Islet of Langerhans (tissue), 1 donor: ENCODE data around the gene USP20.

Experiments used
- FAIRE-seq: peaks from one replicate; lab custom pipeline; 2011; peaks lifted over from hg19 to GRCh38; lab: Jason Lieb, UNC

Gene USP20

DNA sequence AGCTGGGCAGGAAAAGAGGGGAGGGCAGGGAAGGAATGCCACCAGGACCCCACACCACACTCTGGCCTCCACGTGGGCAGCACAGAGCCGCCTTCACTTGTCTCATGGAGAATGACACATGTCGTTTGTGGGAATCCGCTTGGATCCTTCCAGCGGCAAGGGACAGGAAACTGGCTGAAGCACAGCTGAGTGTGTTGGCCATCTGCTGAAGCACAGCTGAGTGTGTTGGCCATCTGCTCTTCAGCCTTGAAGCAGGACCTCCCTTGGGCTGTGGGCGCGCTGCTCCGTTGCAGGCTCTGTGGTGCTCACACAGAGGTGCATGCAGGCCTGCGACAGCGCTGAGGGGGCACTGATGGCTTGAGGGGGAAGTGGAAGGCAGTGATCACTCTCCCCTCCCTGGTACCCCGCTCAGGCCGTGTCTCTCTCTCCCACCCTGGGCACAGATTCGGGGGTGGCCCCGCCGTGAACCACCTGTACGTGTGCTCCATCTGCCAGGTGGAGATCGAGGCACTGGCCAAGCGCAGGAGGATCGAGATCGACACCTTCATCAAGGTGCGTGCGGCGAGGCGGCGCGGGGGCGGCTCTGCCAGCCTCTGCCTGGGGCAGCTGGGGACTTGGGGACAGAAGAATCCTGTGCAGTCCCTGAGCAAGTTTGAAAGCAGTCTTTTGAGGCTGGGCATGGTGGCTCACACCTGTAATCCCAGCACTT lies 40.6 kb downstream of the USP20 start:
- FAIRE-seq = no peak

GRCh38 chr9:129876815-129877214 lies 41.6 kb downstream of the USP20 start:
- FAIRE-seq = no peak

DNA sequence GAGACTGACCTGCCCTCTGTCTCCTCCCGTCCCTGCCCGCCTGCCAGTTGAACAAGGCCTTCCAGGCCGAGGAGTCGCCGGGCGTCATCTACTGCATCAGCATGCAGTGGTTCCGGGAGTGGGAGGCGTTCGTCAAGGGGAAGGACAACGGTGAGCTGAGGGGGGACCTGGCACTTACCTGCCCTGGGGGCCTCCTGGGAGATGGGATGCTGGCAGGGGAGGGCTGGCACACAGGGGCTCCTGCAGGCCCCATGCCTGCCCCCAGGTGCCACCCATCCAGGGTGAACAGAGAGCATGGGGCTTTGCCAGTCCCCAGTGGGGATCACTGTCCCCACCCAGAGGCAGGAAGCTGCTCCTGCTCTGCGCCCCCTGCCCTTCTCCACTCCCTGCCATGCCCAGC lies 43.0 kb downstream of the USP20 start:
- FAIRE-seq = no peak

- FAIRE-seq = no peak
Measured at GRCh38 chr9:129879103-129879699, 43.9 kb downstream of the USP20 start.

DNA sequence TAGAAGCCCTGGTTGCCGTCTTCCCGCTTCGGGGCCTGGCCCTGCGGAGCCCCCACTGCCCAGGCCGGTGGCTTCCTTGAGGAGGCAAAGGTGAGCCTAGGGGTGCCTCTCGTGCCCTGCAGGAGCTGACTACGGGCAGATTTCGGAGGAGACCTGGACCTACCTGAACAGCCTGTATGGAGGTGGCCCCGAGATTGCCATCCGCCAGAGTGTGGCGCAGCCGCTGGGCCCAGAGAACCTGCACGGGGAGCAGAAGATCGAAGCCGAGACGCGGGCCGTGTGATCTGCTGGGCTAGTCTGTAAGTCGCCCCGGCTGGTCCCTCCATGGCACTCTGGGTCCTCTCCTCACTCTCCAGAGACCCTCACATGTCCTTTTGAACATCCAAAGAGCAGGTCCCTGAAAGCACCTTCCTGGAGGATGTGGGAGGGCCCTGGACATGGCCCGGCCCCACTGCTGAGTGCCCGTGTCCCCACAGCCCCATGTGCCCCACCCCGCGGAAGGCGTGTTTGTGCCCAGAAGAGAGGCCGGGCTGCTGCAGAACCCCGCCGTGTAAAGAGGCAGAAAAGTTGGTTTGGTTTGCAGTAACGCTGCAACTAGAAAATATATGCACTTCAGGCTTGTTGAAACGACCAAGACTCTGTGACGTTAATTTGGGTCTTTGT lies 44.9 kb downstream of the USP20 start:
- no peak for FAIRE-seq

GRCh38 chr9:129880654-129881546 lies 45.6 kb downstream of the USP20 start:
- FAIRE-seq = no peak

DNA sequence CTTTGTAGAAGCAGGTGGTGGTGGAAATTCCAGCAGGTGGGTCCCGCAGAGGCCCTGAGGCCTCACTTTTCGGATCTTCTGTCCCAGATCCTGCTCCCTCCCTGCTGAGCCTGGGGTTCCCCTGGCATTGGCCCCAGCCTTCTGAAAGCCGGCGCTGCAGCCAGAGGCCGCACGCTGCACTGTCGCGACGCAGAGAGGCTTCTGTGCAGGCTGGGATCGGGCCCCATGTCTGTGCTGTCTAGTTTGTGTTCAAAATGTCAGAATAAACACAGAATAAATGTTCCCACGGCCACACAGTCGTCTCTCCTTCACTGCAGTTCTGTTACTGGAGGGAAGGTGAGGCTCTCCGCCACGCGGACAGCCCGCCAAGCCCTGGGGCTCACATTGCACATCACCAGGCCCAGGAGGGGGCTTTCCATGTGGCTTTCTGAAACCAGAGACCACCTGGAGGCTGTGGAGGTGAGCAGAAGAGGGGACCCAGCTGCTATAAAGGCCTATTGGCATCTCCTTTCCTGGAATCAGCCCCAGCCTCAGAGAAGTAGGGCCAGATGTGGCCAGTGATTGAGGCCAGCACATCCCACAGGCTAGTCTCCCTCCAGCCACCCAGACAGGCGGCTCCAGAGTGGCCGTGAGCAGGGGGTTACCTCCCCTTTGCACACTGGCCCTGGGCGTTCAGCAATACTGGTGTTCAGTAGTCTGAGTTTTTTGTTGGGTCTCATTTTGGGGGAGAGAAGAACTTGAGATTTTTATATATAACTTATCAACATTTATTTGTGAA lies 46.5 kb downstream of the USP20 start:
- no peak for FAIRE-seq

DNA sequence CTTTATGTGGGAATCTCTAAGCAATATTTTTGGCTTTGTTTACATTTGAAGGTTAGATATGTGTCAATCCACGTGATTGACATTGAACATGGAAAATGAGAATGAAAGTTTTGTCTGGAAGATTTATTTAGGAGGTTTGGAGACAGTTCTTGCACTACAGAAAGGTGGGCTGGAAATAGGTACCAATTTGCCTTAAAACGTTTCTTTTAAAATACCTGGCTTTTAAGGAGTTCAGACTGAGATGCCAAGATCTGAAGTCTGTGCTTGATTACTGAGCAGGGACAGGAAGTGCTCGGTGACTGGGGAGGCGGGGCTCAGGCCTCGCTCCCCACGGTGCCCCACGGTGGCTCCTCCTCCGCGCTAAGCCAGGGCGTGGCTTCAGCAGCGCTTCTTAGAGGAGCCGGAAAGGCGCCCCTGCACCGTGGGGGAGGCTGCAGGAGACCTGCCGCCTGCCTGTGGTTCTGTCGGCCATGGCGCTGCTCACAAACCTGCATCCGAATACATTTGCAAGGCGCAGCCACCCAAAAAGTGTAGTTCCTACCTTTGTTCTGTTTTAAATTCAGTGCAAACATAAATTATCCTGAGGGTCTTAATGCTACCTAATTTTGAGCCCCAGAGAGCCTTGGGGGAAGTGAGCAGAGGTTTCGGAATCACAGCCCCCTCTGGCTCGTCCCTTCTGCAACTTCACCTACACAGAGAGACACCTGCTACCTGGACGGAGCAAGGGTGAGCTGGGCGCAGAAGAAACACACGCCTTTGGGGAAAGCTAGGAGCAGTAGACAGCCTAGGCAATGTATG lies 49.2 kb downstream of the USP20 start:
- FAIRE-seq = no peak

GRCh38 chr9:129885018-129885669 lies 49.9 kb downstream of the USP20 start:
- FAIRE-seq = no peak

GRCh38 chr9:129885670-129886106 lies 50.4 kb downstream of the USP20 start:
- no peak for FAIRE-seq

- FAIRE-seq = no peak
Measured at GRCh38 chr9:129886226-129887174, 51.2 kb downstream of the USP20 start.

DNA sequence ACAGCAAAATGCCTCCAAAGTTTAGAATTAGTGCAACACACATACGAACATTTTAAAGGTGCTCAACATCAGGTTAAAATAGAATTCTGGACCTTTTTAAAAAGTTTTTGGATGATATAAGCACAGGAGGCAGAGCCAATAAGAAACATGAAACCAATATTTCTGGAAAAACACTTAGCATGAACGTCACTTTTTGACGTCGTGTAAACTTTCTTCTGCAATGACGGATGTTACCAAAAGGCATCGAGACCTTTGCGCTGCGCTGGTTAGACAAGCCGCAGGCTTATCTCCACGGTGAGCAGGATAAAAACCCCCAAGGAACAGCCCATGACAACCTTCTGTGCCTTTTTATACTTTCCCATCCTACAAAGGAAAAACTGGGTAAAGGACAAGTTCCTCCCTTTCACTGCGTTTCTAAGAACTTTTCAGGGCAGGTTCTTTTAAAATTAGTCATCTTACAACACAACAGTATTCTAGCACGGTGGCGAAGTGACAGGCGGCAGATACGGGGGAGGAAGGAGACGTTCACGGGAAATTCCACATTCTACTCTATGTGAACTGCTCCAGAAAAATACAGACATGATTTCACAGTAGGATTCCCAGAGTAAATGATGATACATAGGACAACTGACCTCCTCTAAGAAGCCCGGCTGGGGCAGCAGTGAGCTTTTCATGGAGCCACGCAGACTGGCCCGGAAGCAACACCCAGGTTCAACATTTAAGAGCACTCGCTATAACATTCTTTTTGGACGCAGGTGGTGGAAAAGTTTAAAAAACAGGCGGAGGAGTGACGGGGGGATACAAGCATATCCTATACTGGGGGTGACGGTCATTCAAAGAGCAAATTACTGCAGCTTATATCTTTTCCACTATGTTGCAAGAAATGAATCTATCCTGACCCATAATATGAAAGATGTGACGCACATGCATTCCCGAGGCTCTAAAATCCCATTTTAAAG lies 52.4 kb downstream of the USP20 start:
- FAIRE-seq = no peak

- FAIRE-seq = no peak
Measured at GRCh38 chr9:129888293-129889121, 53.2 kb downstream of the USP20 start.

- FAIRE-seq = no peak
Measured at GRCh38 chr9:129889122-129889940, 54.1 kb downstream of the USP20 start.

- FAIRE-seq = no peak
Measured at GRCh38 chr9:129889941-129890717, 54.9 kb downstream of the USP20 start.
